GM21529 (cell line): ENCODE data around the gene PRMT2.
"Not testable (repeated sequence)": the region's sequence is repeated elsewhere in the genome, so short reads cannot be mapped to it uniquely, and the experiment has no call there.

ENCODE experiments used
- ATAC-seq: cut with Tn5 transposase; IDR thresholded peaks from one replicate; pipeline ENCODE4 v1.9.1; 2021; ENCODE audit not compliant: unreplicated experiment

Gene PRMT2

DNA sequence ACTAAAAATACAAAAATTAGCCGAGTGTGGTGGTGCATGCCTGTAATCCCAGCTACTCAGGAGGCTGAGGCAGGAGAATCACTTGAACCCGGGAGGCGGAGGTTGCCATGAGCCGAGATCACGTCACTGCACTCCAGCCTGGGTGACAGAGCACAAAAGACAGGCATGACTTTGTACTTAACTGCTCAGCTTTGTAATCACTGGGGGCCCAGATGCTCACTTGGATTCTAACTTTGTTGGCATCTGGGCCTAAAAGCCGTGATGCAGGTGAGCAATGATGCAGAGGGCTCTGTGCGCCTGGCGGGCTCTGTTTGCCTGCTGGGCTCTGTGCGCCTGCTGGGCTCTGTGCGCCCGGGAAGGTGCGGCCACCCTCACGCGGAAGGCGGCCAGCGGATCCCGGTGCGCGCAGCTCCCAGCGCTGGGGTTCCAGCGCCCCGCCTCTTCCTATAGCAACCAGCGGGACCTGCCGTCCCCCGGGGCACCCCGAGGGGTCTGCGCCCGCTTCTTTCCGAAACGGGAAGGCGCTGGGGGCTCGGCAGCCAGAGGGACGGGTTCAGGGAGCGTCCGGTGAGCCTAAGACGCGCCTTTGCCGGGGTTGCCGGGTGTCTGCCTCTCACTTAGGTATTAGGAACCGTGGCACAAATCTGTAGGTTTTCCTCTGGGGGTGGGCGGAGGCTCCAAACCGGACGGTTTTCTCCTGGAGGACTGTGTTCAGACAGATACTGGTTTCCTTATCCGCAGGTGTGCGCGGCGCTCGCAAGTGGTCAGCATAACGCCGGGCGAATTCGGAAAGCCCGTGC, 31.7 kb downstream of the PRMT2 start:
- ATAC-seq = no peak

DNA sequence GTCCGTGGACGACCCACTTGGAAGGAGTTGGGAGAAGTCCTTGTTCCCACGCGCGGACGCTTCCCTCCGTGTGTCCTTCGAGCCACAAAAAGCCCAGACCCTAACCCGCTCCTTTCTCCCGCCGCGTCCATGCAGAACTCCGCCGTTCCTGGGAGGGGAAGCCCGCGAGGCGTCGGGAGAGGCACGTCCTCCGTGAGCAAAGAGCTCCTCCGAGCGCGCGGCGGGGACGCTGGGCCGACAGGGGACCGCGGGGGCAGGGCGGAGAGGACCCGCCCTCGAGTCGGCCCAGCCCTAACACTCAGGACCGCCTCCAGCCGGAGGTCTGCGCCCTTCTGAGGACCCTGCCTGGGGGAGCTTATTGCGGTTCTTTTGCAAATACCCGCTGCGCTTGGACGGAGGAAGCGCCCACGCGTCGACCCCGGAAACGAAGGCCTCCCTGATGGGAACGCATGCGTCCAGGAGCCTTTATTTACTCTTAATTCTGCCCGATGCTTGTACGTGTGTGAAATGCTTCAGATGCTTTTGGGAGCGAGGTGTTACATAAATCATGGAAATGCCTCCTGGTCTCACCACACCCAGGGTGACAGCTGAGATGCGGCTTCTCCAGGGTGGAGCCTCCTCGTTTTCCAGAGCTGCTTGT, 32.4 kb downstream of the PRMT2 start:
- ATAC-seq = no peak

DNA sequence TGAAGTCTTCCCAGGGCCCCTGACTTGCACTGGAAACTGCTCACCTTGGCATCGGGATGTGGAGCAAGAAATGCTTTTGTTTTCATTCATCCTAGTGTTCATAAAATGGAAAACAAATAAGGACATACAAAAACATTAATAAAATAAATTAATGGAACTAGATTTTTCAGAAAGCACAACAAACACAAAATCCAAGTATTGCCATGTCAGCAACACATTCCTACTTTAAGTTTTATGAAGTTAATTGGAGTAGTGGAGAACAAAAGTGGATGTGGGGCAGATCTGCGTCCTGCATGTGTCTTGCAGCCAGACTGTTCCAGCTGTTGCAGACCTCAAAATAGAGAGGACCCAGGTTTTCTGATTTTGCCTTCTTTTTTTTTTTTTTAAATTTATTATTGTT, 32.9 kb downstream of the PRMT2 start:
- ATAC-seq = no peak

DNA sequence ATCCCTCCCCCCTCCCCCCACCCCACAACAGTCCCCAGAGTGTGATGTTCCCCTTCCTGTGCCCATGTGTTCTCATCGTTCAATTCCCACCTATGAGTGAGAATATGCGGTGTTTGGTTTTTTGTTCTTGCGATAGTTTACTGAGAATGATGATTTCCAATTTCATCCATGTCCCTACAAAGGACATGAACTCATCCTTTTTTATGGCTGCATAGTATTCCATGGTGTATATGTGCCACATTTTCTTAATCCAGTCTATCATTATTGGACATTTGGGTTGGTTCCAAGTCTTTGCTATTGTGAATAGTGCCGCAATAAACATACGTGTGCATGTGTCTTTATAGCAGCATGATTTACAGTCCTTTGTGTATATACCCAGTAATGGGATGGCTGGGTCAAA, 33.4 kb downstream of the PRMT2 start:
- not testable (repeated sequence) for ATAC-seq

DNA sequence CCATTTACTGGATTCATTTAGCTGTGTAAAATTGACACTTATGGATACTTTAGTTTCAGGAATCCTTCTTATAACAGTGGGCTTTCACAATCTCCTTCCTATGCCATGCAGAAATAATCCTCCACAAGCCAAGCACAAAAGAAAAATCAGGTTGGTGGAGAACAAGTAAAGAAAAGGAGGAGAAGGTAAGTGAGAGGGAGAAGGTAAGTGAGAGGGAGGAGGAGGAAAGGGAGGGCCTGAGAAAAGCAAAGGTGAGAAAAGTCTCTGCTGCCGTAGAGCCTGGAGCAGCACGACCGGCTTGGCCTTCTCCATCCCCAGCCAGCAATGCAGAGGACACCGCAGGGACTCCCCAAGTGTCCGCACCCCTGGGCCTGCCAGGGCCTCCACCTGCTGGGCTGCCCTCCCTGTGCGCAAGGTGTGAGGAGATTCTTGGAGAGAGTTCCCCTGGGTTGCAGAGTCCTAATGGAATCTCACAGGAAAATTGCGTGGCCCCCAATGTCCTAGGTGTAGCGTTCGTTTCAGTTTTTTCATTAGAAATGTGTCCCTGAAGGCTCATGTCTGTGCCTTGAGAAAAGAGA, 39.0 kb downstream of the PRMT2 start:
- ATAC-seq = no peak

DNA sequence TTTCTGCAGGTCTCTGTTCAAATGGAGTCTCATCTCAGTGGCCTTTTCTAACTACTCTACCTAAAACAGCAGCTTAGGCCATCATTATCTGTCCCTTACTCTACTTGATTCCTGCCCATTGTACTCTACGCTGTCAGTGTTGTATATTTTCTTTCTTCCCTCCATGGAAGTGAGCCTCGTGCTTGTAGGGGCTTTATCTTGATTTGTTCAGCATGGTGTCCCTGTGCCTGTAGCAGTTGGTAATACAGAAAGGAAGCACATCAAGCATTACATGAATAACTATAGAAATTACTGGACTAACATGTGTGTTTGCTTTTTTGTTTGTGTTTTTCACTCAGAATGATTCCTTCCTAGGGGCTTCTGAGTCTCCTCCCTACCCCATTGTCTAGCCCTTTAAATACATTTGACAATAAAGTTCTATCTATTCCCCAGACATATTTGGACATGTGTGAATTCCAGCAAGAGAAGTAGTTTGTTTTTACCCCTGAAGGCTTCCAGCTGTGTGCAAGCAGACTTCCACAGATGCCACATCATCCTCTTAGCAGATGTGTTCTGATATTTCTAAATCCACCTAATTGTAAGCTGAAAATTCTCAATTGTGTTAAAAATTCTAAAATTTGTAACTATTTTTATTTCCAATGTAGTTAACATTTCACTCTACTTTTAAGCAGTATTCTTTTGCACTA, 40.3 kb downstream of the PRMT2 start:
- no peak for ATAC-seq

DNA sequence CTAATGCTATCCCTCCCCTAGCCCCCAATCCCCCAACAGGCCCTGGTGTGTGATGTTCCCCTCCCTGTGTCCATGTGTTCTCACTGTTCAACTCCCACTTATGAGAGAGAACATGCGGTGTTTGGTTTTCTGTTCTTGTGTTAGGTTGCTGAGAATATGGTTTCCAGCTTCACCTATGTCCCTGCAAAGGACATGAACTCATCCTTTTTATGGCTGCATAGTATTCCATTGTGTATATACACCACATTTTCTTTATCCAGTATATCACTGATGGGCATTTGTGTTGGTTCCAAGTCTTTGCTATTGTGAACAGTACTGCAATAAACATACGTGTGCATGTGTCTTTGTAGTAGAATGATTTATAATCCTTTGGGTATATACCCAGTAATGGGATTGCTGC, 41.1 kb downstream of the PRMT2 start:
- not testable (repeated sequence) for ATAC-seq

DNA sequence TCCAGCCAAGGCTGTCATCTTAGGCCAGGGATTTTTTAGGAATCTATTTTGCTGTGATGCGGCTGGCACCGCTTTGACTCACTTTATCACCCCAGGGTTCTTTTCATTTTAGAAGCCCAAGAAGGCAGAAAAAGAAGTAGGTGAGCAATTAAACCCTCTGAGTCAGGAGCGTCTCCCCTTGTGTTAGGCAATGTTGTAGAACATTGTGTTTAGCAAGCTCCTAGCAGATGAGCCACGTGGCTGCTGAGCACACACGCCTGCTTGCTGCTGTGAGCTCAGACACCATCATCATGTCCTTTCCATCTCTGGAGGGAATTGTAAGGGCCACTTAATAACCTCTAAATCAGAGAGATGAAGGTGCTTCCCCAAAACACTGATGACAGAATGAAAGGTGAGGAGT, 46.1 kb downstream of the PRMT2 start:
- ATAC-seq = not testable (repeated sequence)

DNA sequence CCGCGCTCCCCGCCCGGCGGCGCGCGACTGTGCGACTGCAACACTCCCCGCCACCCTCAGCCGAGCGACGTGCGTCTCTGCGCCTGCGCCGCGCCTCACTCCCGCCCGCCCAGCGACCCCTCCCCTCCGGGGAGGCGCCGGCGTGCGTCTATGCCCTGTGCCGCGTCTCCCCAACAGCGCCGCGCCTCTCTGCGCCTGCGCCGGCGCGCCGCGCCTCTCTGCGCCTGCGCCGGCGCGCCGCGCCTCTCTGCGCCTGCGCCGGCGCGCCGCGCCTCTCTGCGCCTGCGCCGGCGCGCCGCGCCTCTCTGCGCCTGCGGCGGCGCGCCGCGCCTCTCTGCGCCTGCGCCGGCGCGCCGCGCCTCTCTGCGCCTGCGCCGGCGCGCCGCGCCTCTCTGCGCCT, 63.2 kb downstream of the PRMT2 start:
- not testable (repeated sequence) for ATAC-seq

DNA sequence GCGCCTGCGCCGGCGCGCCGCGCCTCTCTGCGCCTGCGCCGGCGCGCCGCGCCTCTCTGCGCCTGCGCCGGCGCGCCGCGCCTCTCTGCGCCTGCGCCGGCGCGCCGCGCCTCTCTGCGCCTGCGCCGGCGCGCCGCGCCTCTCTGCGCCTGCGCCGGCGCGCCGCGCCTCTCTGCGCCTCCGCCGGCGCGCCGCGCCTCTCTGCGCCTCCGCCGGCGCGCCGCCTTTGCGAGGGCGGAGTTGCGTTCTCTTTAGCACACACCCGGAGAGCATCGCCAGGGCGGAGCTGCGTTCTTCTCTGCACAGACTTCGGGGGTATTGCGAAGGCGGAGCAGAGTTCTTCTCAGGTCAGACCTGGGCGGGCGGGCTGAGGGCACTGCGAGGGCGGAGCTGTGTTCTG, 63.6 kb downstream of the PRMT2 start:
- not testable (repeated sequence) for ATAC-seq
